Mucosa of descending colon (tissue), 3 donors: Measurements from ENCODE around the gene RGS6. TPM values are rescaled to one million over a fixed set of nuclear protein-coding genes. Genes with fewer than 3 reads are reported as not detected.

ENCODE experiments used
- ATAC-seq: fragments of 200-7000 bp; cut with Tn5 transposase; one replicate; pipeline ENCODE4 v1.9.1; 2020; ENCODE audit warnings: mild to moderate bottlenecking, moderate library complexity
- DNase-seq, 3 donors: peaks; one replicate each; pipeline ENCODE4 v3.0.0-alpha.2; 2020
- H3K36me3 ChIP-seq: fragments of 200-600 bp; one replicate; pipeline ENCODE4 v1.8.0; 2021; ENCODE audit warnings: low read depth, mild to moderate bottlenecking
- H3K4me1 ChIP-seq: fragments of 200-600 bp; one replicate; pipeline ENCODE4 v1.8.0; 2021; ENCODE audit warnings: low read depth, mild to moderate bottlenecking
- H3K4me3 ChIP-seq: fragments of 200-600 bp; one replicate; pipeline ENCODE4 v1.8.0; 2021; ENCODE audit warnings: mild to moderate bottlenecking
- H3K9me3 ChIP-seq: fragments of 200-600 bp; one replicate; pipeline ENCODE4 v1.8.0; 2021; ENCODE audit warnings: mild to moderate bottlenecking
- intact Hi-C, 2 donors: fragments of 100-400 bp; cut with DNase I in 1 of 2; cut with micrococcal nuclease in 1 of 2; formaldehyde crosslinking; loops; one replicate each; pipeline versions ENCODE4 v1.11.0 to v1.11.1; 2022; cut with DNase I, micrococcal nuclease
- total RNA-seq, 3 donors: library from RNA; stranded (reverse); fragmentation: NEBNext Ultra II Directional in 2 of 3; extraction: Animal tissue kit (Norgen Biotek cat#: 25700) in 2 of 3; gene quantifications; one replicate each; pipeline versions ENCODE4 v1.2.1 to v1.2.4, GENCODE V29; 2021 to 2023
- TF ChIP-seq, protein P1 (sequence below): fragments of 200-600 bp; IDR thresholded peaks from one replicate; pipeline ENCODE4 v1.8.0; 2022; ENCODE audit warnings: antibody characterized with exemption, mild to moderate bottlenecking
- donor health status: DM: no; HTN: no; CAD: no; lungs with moderate emphysema.
- donor health status: DM: no; HTN: no; CAD: no.
- donor health status: DM: no; HTN: yes; CAD: no.

Gene RGS6
- total RNA-seq, 3 donors from 2014 or later: 0.66 to 2.5 (median 0.94) TPM

DNA sequence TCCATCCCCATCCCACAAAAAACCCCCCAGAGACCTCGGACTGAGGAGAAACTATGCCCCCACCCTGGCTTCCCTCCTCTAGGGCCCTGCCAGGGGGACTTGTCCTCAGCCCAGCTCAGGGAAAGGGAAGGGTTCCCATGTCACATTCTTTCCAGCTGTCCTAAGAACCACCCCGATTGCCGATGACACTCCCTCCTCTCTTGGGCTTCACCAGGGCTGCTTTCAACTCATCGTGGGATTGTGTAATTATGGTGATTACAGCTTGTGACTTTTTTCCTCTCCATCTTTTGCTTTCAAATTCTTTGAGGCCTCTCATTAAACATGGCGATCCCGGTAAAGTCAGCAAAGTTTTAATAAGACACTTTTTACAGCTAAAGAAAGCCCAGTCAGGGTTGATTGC lies 617.6 kb downstream of the RGS6 start:
- Histone ChIP-seq H3K36me3 (no peaks in the 10 kb centered on the region), H3K4me1 (no peaks in the 10 kb centered on the region), H3K4me3 (no peak overlapping the region), H3K9me3 (no peaks in the 10 kb centered on the region)
- no peak for DNase-seq
- intact Hi-C loops: no loop called here
- ATAC-seq: no peak
- TF ChIP-seq, protein P1, sequence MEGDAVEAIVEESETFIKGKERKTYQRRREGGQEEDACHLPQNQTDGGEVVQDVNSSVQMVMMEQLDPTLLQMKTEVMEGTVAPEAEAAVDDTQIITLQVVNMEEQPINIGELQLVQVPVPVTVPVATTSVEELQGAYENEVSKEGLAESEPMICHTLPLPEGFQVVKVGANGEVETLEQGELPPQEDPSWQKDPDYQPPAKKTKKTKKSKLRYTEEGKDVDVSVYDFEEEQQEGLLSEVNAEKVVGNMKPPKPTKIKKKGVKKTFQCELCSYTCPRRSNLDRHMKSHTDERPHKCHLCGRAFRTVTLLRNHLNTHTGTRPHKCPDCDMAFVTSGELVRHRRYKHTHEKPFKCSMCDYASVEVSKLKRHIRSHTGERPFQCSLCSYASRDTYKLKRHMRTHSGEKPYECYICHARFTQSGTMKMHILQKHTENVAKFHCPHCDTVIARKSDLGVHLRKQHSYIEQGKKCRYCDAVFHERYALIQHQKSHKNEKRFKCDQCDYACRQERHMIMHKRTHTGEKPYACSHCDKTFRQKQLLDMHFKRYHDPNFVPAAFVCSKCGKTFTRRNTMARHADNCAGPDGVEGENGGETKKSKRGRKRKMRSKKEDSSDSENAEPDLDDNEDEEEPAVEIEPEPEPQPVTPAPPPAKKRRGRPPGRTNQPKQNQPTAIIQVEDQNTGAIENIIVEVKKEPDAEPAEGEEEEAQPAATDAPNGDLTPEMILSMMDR: no peak

DNA sequence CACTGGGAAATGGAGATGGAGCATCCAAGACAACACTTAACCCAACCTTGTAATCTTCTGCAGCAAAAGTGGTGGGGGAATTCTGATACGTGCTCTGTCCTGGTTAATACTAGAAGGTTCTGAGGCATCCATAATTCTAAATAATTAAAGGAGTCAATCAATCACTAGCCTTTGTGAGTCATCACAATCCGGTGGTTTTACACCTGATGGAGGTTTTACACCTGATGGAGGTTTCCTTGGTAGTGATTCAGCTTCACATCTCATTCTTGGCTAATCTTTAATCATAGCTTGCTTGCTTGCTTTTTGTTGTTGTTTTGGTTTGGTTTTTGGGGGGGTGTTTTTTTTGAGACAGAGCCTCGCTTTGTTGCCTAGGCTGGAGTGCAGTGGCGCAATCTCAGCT lies 618.3 kb downstream of the RGS6 start:
- intact Hi-C loops: no loop called here
- TF ChIP-seq, protein P1: no peak
- Histone ChIP-seq H3K4me1 (no peaks in the 10 kb centered on the region), H3K4me3 (no peak overlapping the region), H3K36me3 (no peaks in the 10 kb centered on the region), H3K9me3 (no peaks in the 10 kb centered on the region)
- DNase-seq (no peak), ATAC-seq (no peak)

DNA sequence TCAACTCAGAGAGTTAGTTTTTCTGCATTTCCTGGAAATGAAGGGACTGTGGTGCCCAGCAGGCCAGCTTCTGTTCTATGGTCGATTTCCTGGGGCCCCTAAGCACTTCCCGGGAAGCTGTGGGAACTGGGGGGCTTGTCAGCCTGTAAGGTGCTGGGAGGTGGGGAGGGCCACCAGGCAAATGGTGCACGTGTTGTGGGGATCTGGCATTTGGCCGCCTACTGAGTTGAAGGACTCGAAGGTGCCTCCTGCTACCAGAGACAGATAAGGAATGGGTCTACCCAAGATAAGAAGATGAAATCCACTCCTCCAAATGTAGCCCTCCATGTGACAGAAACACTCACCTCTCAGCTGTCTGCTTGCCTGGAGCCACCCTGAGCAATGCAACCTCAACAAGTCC lies 620.0 kb downstream of the RGS6 start:
- TF ChIP-seq, protein P1: no peak
- Histone ChIP-seq H3K4me1 (no peaks in the 10 kb centered on the region), H3K9me3 (no peaks in the 10 kb centered on the region), H3K36me3 (no peaks in the 10 kb centered on the region), H3K4me3 (no peak overlapping the region)
- DNase-seq (no peak), ATAC-seq (no peak)
- intact Hi-C loops: no loop called here

DNA sequence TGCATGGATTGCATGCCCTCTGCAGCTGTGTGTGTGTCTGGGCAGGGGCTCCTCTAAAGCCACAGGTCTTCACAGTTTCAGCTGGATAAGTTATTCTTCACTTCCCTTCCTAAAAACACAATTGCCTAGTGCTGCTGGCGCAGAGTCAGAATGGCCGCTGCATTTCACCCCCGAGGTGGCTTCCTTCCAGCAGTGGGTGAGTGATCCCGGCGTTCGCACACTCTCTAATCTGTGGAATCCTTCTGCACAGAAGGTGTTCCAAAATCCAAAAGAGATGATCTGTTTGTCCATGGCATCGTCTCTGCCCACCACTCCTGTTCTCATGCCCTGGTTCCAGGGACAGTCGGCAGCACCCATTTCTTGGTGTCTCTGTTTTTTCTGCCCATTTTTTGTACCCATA lies 620.9 kb downstream of the RGS6 start:
- no peaks in the 10 kb centered on the region for H3K9me3 ChIP-seq
- no peak for ATAC-seq
- DNase-seq: no peak

DNA sequence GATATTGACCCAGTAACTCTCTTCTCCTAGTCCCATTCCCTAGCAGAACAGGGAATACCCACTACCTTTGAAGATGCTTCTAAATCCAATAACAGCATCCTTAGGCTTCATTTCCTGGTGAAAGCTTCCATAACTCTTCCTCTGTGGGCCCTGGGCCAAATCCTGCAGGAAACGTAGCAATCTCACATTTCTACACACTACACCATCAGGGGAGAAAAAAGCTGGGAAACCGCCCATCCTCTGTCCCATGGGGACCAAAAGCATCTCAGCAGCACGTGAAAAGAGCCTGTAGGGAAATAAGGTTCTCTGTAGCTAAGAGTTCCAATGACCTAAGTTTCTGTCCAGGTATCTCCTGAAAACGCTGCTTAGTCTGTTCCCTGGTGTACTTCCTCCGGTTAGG lies 621.4 kb downstream of the RGS6 start:
- no peak for DNase-seq
- H3K9me3 ChIP-seq: no peaks in the 10 kb centered on the region
- no peaks in the 10 kb centered on the region for H3K36me3 ChIP-seq
- no peak for ATAC-seq
- no peak overlapping the region for H3K4me3 ChIP-seq
- TF ChIP-seq, protein P1: no peak
- H3K4me1 ChIP-seq: no peaks in the 10 kb centered on the region
- intact Hi-C loops: no loop called here

More for the DNA sequence above, 620.9 kb downstream of the RGS6 start:
- intact Hi-C loops: no loop called here
- Histone ChIP-seq H3K4me1 (no peaks in the 10 kb centered on the region), H3K4me3 (no peak overlapping the region), H3K36me3 (no peaks in the 10 kb centered on the region)
- TF ChIP-seq, protein P1: no peak

DNA sequence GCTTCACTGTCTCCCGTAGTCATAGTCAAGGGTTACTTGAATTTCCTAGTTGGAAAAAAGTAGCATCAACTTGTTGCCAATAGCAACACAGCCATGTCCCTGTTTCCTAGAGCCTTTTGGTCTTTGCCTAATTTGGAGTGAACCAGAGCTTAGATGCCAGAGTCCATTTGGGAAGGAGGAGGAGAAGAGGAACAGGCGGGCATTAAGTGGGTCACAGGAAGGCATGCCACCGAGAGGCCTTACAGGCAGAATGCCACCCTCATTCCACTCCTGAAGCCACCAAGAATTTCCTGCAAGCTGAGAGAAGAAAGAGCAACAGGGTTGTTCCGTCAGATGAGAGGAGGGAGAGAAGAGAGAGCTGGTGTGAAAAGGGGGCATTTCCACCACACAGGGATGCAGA lies 622.2 kb downstream of the RGS6 start:
- Histone ChIP-seq H3K4me3 (no peak overlapping the region), H3K36me3 (no peaks in the 10 kb centered on the region), H3K4me1 (no peaks in the 10 kb centered on the region), H3K9me3 (no peaks in the 10 kb centered on the region)
- no peak for DNase-seq
- TF ChIP-seq, protein P1: no peak
- ATAC-seq: no peak
- intact Hi-C loops: no loop called here
